ENCODE results near the gene TGFB1I1. TPM values are rescaled to one million over a fixed set of nuclear protein-coding genes. Genes with fewer than 3 reads are reported as not detected.

The TGFB1I1 gene
- total RNA-seq (10 to 100 TPM; 36.3 to 87.6 (median 55.1) TPM), polyA plus RNA-seq (33.2 TPM)
- long read RNA-seq, donor 1, transcript TGFB1I1-214 (10 exons, 1,770 nt) = minor isoform, 22 of 205 reads
- long read RNA-seq, donor 1, transcript TGFB1I1-203 (11 exons, 1,898 nt) = major isoform, 139 of 205 reads
- long read RNA-seq, donor 1, partial matches to known transcripts = 26 of 205 reads
- long read RNA-seq, donor 1, other reads (novel, unspliced or antisense) = 18 of 205 reads
- long read RNA-seq, donor 2, transcript TGFB1I1-214 (10 exons, 1,770 nt) = minor isoform, 5 of 79 reads
- long read RNA-seq, donor 2, transcript TGFB1I1-203 (11 exons, 1,898 nt) = major isoform, 55 of 79 reads
- long read RNA-seq, donor 2, partial matches to known transcripts = 14 of 79 reads
- long read RNA-seq, donor 2, other reads (novel, unspliced or antisense) = 5 of 79 reads
- long read RNA-seq, donor 3, transcript TGFB1I1-214 (10 exons, 1,770 nt) = minor isoform, 62 of 730 reads
- long read RNA-seq, donor 3, transcript TGFB1I1-203 (11 exons, 1,898 nt) = major isoform, 554 of 730 reads
- long read RNA-seq, donor 3, transcript TGFB1I1-201 (11 exons, 1,773 nt) = minor isoform, 5 of 730 reads
- long read RNA-seq, donor 3, partial matches to known transcripts = 66 of 730 reads
- long read RNA-seq, donor 3, other reads (novel, unspliced or antisense) = 43 of 730 reads
- long read RNA-seq, donor 4, transcript TGFB1I1-203 (11 exons, 1,898 nt) = major isoform, 68 of 98 reads
- long read RNA-seq, donor 4, transcript TGFB1I1-214 (10 exons, 1,770 nt) = minor isoform, 11 of 98 reads
- long read RNA-seq, donor 4, partial matches to known transcripts = 4 of 98 reads
- long read RNA-seq, donor 4, other reads (novel, unspliced or antisense) = 13 of 98 reads

DNA sequence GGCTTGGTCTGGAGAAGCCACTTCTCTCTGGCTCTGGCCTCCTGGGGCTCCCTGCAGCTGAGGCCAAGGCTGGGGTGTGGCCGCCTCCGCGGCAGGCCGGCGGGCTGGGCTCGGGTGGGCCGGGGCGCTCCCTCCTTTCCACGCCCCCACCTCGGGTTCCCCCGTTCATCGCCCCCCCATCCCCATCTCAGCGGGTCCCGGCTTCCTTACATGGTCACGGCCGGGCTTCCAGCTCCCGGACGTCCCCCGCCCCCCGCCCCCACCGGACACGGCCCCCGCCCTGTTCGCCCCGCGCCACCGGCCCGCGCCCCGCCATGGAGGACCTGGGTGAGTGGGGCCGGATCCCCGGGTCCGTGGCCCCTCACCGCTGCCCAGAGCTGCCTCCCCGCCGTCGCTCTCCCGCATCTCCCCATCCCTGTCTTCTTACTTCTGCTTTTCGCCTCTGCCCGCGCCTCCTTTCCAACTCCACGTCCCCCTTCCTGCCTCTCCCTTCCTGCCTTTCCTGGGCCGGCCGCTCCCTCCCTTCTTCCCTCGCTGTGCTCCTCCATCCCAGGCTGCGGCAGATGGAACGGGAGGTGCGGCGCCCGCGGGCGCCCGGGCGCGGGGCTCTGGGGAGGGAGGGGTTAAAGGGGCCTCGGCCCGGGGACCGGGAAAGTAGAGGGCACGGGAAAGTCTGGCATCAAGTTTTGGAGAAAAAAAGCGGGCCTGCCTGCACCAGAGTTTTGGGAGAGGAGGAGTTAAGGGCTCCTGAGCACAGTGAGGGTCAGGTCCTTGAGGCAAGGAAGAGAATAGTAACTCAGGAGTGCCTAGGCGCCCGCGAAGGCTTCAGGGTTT is at the start of gene TGFB1I1:
TGFB1I1 (plus strand) TSS at position 278 of the 834 bp plus-strand sequence; CDS start at position 315, 37 bp downstream.
- peak; percentile 85 to 92 (median 92) for DNase-seq
- peaks cover 5% of the 10 kb centered on the region for H3K4me1 ChIP-seq (ENCODE audit: control insufficient read depth, insufficient read depth, low read length)
- peak within 1 kb of the TSS; percentile 98 for H3K27ac ChIP-seq (ENCODE audit: low read length)
- H3K4me3 ChIP-seq (ENCODE audit: low read length) = peak within 1 kb of the TSS; percentile 80
- no peaks in the 10 kb centered on the region for H3K9me3 ChIP-seq (ENCODE audit: control insufficient read depth, low read length)
- intact Hi-C loops (cut with DNase I) = loop anchor here in 1 of 4 donors (10.0 kb wide), 1 partner anchor 223 kb away; no protein-coding TSS in a partner anchor
- peak; percentile 74 to 81 for ATAC-seq
- no peaks in the 10 kb centered on the region for H3K27me3 ChIP-seq (ENCODE audit: control insufficient read depth, insufficient read depth)
- under 1% methylated on average over 63 of the region's 63 CpGs for WGBS

DNA sequence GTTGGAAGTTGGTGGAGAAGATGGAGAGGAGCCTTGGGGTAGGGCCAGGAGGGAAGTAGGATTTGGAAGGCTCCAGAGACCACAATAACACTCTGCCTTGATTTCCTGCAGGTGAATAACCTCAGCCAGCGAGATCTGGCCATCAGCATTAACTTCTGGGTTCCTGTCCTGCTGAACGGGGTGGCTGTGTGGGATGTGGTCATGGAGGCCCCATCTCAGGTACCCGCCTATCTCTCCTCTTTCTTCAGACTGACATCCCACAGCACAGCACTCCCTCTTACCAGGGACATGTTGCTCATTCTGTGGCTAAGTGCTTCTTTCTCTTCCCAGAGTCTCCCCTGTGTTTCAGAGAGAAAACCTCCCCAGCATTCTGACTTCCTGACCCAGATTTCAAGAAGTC is 48.7 kb upstream of the TGFB1I1 start:
- WGBS = 55% methylated on average over 3 of the region's 3 CpGs
- H3K27ac ChIP-seq (ENCODE audit: low read length) = no peak overlapping the region
- intact Hi-C loops (cut with DNase I) = no loop called here
- no peak overlapping the region for H3K4me3 ChIP-seq (ENCODE audit: low read length)
- DNase-seq = no peak
- no peaks in the 10 kb centered on the region for H3K27me3 ChIP-seq (ENCODE audit: control insufficient read depth, insufficient read depth)
- no peak for ATAC-seq
- H3K4me1 ChIP-seq (ENCODE audit: control insufficient read depth, insufficient read depth, low read length) = no peaks in the 10 kb centered on the region
- H3K9me3 ChIP-seq (ENCODE audit: control insufficient read depth, low read length) = no peaks in the 10 kb centered on the region

DNA sequence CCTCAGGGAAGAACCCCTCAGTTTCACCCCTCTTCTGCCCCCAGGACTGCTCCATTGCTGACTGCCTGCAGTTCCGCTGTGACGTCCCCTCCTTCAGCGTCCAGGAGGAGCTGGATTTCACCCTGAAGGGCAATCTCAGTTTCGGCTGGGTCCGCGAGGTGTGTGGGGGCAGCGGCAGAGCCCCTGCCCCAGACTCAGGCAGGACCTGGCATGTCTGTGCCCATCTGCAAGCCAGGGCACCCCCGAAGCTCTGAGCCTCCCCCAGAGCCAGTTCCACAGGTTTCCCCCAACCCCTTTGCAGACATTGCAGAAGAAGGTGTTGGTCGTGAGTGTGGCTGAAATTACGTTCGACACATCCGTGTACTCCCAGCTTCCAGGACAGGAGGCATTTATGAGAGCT is 48.2 kb upstream of the TGFB1I1 start:
- 76% methylated on average over 12 of the region's 12 CpGs for WGBS
- DNase-seq = no peak
- intact Hi-C loops (cut with DNase I) = no loop called here
- no peak for ATAC-seq
- Histone ChIP-seq H3K9me3 (ENCODE audit: control insufficient read depth, low read length) (no peaks in the 10 kb centered on the region), H3K4me3 (ENCODE audit: low read length) (no peak overlapping the region), H3K4me1 (ENCODE audit: control insufficient read depth, insufficient read depth, low read length) (no peaks in the 10 kb centered on the region), H3K27ac (ENCODE audit: low read length) (no peak overlapping the region), H3K27me3 (ENCODE audit: control insufficient read depth, insufficient read depth) (no peaks in the 10 kb centered on the region)

DNA sequence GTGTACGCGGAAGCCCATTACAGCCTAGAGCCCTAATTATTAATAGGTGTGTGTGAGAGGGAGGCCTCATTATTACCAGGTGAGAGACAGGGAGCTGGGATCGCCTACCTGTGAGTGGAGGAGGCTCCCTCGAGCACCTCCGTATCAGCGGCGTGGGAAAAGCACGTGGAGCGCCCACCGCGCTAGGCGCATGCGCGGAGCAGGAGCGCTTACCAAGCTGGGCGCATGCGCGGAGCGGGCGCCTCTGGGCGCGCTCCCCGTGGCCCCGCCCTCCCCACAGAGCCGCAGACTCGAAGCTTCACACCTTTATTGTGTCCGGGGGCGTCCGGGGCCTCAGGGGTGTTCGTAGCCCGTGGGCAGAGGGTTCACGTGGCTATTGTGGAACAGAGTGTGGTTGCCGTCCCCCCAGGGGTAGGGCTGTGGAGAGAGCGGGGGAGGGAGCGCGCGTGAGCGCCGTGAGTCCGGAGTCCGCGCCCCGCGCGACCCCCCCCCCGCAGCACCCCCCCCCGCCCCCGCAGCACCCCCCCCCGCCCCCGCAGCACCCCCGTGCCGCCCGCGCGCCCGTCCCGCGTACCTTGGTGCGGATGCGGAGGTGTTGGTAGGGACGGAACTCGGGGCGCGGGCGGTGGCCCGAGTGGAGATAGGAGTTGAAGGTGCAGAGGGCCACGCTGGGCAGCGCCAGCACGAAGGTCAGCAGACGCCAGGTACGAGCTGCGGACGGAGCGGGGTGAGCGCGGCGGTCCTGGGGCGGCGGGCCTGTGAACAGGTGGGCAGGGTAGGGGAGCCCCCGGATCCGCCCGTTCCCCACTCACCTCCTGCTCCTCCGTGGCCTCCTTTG is 44.3 kb upstream of the TGFB1I1 start:
- Histone ChIP-seq H3K4me1 (ENCODE audit: control insufficient read depth, insufficient read depth, low read length) (no peaks in the 10 kb centered on the region), H3K27me3 (ENCODE audit: control insufficient read depth, insufficient read depth) (no peaks in the 10 kb centered on the region), H3K27ac (ENCODE audit: low read length) (peak overlapping the region; percentile 84), H3K9me3 (ENCODE audit: control insufficient read depth, low read length) (no peaks in the 10 kb centered on the region), H3K4me3 (ENCODE audit: low read length) (peak overlapping the region; percentile 43)
- DNase-seq = peak; percentile 65 to 91 (median 89)
- peak; percentile 51 to 53 for ATAC-seq
- WGBS = 21% methylated on average over 67 of the region's 83 CpGs
- intact Hi-C loops (cut with DNase I) = no loop called here

DNA sequence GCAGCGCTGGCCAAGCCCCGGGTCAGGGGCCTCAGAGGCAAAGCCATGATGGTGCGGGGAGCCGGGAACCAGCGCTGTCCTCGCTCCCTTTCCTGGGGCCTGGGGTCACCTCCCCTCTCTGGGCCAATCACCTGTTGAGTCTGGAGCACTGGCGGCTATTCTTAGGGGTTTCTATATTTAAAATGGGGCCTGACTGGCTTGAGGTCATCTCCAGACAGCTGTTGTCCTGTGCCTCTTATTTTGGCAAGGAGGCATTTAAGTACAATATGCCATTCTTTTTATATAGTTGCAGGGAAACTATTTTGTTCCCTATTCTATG is 43.7 kb upstream of the TGFB1I1 start, which contains the start of gene COX6A2:
COX6A2 (minus strand) TSS at position 82 of the 319 bp plus-strand sequence; CDS start at position 47, 35 bp downstream.
- no peaks in the 10 kb centered on the region for H3K27me3 ChIP-seq (ENCODE audit: control insufficient read depth, insufficient read depth)
- peak within 1 kb of the TSS; percentile 43 for H3K4me3 ChIP-seq (ENCODE audit: low read length)
- no peaks in the 10 kb centered on the region for H3K9me3 ChIP-seq (ENCODE audit: control insufficient read depth, low read length)
- 40% methylated on average over 7 of the region's 7 CpGs for WGBS
- peak within 1 kb of the TSS; percentile 98 for H3K27ac ChIP-seq (ENCODE audit: low read length)
- H3K4me1 ChIP-seq (ENCODE audit: control insufficient read depth, insufficient read depth, low read length) = no peaks in the 10 kb centered on the region
- DNase-seq = peak in 1 of 3 donors; percentile 45
- intact Hi-C loops (cut with DNase I) = no loop called here
- ATAC-seq = peak; percentile 74 to 75

DNA sequence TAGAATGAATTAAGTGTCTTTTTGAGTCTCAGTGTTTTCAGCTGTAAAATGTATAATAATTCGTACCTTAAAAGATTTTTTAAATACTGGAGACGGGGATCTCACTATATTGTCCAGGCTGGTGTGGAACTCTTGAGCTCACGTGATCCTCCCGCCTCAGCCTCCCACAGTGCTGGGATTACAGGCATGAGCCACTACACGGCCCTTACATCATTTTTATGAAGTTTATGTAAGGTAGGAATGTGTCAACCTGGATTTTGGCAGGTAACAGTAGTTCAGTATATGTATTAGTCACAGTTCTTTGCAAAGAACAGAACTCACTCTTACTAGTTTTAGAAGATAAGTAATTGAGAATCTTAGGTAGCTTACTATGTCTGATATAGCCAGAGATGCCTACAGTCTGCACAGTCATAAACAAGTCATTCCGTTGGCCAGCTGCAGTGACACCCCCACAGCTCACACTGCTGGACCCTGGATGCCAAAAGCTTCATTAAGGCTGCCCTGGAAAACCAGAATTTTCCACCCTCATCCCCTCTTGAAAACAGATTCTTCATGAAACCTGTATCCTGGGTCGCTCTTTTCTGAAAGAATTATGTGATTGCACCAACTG is 43.2 kb upstream of the TGFB1I1 start:
- no peak for ATAC-seq
- 66% methylated on average over 7 of the region's 7 CpGs for WGBS
- Histone ChIP-seq H3K27ac (ENCODE audit: low read length) (peak overlapping the region; percentile 98), H3K9me3 (ENCODE audit: control insufficient read depth, low read length) (no peaks in the 10 kb centered on the region), H3K4me1 (ENCODE audit: control insufficient read depth, insufficient read depth, low read length) (no peaks in the 10 kb centered on the region), H3K4me3 (ENCODE audit: low read length) (no peak overlapping the region), H3K27me3 (ENCODE audit: control insufficient read depth, insufficient read depth) (no peaks in the 10 kb centered on the region)
- intact Hi-C loops (cut with DNase I) = no loop called here
- no peak for DNase-seq

DNA sequence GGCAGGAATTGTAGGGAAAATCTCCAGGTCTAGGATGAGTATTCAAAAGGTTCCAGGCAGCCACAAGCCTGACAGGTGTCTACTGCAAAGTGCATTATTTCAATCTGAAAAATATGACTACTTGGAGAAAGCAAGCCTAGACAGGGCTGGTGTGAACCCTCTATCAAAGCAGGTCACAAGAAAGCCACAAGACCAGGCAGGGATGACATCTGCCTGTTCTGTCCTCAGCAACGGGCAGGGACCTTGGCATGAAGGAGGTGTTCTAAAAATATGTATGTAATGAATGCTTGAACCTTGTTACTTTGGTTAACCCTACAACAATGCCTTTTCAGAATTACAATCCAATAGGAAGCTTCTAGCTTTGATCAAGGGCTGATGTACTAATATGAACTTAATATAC is 42.6 kb upstream of the TGFB1I1 start:
- intact Hi-C loops (cut with DNase I) = no loop called here
- Histone ChIP-seq H3K9me3 (ENCODE audit: control insufficient read depth, low read length) (no peaks in the 10 kb centered on the region), H3K4me1 (ENCODE audit: control insufficient read depth, insufficient read depth, low read length) (no peaks in the 10 kb centered on the region), H3K27me3 (ENCODE audit: control insufficient read depth, insufficient read depth) (no peaks in the 10 kb centered on the region), H3K27ac (ENCODE audit: low read length) (peak overlapping the region; percentile 98), H3K4me3 (ENCODE audit: low read length) (no peak overlapping the region)
- WGBS = 10% methylated on average over 1 of the region's 1 CpG
- ATAC-seq (peak; percentile 56 to 58), DNase-seq (no peak)

DNA sequence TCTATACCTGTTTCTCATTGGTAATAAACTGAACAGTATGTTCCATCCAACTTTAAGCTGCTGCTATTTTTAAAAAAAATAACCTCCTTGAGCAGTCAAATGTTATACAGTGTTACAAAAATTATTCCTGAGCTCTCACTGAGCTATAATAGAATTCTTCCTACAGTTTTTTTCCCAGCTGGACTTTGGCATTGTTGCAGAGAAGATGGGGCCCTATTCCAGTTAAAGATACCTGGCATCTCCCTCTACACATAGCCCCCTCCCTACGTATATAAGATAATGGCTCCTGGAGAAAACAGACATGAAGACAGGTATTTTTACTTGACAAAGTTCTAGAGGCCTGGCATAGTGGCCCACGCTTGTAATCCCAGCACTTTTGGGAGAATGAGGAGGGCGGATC is 42.2 kb upstream of the TGFB1I1 start:
- ATAC-seq (no peak), DNase-seq (no peak)
- no peak overlapping the region for H3K4me3 ChIP-seq (ENCODE audit: low read length)
- intact Hi-C loops (cut with DNase I) = no loop called here
- H3K27ac ChIP-seq (ENCODE audit: low read length) = peak overlapping the region; percentile 87
- no peaks in the 10 kb centered on the region for H3K4me1 ChIP-seq (ENCODE audit: control insufficient read depth, insufficient read depth, low read length)
- H3K9me3 ChIP-seq (ENCODE audit: control insufficient read depth, low read length) = no peaks in the 10 kb centered on the region
- no peaks in the 10 kb centered on the region for H3K27me3 ChIP-seq (ENCODE audit: control insufficient read depth, insufficient read depth)
- 66% methylated on average over 3 of the region's 3 CpGs for WGBS

DNA sequence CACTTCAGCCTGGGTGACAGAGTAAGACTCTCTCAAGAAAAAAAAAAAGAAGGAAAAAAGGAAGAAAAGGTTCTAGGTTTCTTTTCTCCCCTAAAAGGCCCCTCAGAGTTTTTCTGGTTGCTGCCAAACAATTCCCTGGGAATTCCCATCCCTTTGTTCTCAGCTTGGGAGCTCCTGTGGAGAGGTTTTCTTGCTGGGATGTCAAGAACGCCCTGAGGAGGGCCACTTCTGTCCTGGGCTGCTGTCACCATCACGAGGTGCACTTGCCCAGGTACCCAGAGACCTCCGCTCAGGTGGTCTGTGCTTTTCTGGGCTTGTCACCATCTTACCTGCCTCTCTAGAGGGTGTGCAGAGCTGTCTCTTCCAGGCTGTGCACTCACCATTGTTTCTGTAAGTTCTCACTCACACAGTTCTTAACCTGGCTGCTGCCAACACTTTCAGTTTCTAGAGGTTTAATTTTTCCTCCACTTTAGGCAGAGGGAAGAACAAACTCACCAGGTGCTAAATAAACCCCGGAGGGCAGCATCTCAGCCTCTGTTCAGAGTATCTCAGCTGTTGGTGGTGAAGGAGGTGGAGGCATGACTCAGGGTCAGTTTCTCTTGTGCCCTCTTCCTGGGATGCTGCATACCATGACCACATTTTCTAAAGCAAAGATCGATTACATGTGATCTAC is 41.4 kb upstream of the TGFB1I1 start:
- Histone ChIP-seq H3K27me3 (ENCODE audit: control insufficient read depth, insufficient read depth) (no peaks in the 10 kb centered on the region), H3K4me3 (ENCODE audit: low read length) (no peak overlapping the region), H3K27ac (ENCODE audit: low read length) (peak overlapping the region; percentile 87), H3K9me3 (ENCODE audit: control insufficient read depth, low read length) (no peaks in the 10 kb centered on the region), H3K4me1 (ENCODE audit: control insufficient read depth, insufficient read depth, low read length) (no peaks in the 10 kb centered on the region)
- ATAC-seq = no peak
- 49% methylated on average over 5 of the region's 5 CpGs for WGBS
- intact Hi-C loops (cut with DNase I) = no loop called here
- no peak for DNase-seq

All from right cardiac atrium (tissue), 5 donors.